Tibial artery (tissue), 4 donors: ENCODE results near the gene TOM1.
A peak's percentile ranks its signal among the peaks of the same experiment; 100 is the strongest.
"Not testable (repeated sequence)": the region's sequence is repeated elsewhere in the genome, so short reads cannot be mapped to it uniquely, and the experiment has no call there.

Experiments used
- DNase-seq, 2 donors: peaks; one replicate each; pipeline ENCODE4 v3.0.0-alpha.2; 2019
- H3K27ac ChIP-seq, 2 donors: fragments of 200-600 bp; sonication (generic) in 1 of 2; 1 replicate in 1 of 2; 2 replicates in 1 of 2; pipeline ENCODE4 v1.5.1; 2018 to 2019; ENCODE audit warnings: mild to moderate bottlenecking in 1 of 2
- H3K27me3 ChIP-seq, 2 donors: fragments of 200-600 bp; sonication (generic) in 1 of 2; one replicate each; pipeline versions ENCODE4 v1.5.1 to v1.6.0; 2016 to 2019
- H3K36me3 ChIP-seq, 3 donors: fragments of 200-600 bp; sonication (generic) in 2 of 3; one replicate each; pipeline ENCODE4 v1.5.1; 2016 to 2019; ENCODE audit warnings: mild to moderate bottlenecking in 2 of 3
- H3K4me1 ChIP-seq, 4 donors: fragments of 200-600 bp; sonication (generic) in 2 of 4; 1 replicate in 3 of 4; 2 replicates in 1 of 4; pipeline ENCODE4 v1.5.1; 2016 to 2019
- H3K4me3 ChIP-seq, 2 donors: fragments of 200-600 bp; sonication (generic) in 1 of 2; 1 replicate in 1 of 2; 2 replicates in 1 of 2; pipeline ENCODE4 v1.5.1; 2018 to 2019; ENCODE audit warnings: mild to moderate bottlenecking in 2 of 2
- H3K9me3 ChIP-seq, 3 donors: fragments of 200-600 bp; sonication (generic) in 1 of 3; one replicate each; pipeline ENCODE4 v1.5.1; 2016 to 2019
- intact Hi-C: fragments of 100-400 bp; cut with DNase I; formaldehyde crosslinking; loops from one replicate; pipeline ENCODE4 v1.15.0; 2023; ENCODE audit warnings: low total_unique reads
- TF ChIP-seq, protein P1 (sequence below), 2 experiments: fragments of 200-600 bp in 1 of 2; fragments of 450-650 bp in 1 of 2; IDR thresholded peaks; one replicate each; pipeline ENCODE4 v1.5.1; 2017 to 2019; ENCODE audit warnings: antibody characterized with exemption in 2 of 2, mild to moderate bottlenecking in 1 of 2, moderate library complexity in 1 of 2

Gene TOM1

DNA sequence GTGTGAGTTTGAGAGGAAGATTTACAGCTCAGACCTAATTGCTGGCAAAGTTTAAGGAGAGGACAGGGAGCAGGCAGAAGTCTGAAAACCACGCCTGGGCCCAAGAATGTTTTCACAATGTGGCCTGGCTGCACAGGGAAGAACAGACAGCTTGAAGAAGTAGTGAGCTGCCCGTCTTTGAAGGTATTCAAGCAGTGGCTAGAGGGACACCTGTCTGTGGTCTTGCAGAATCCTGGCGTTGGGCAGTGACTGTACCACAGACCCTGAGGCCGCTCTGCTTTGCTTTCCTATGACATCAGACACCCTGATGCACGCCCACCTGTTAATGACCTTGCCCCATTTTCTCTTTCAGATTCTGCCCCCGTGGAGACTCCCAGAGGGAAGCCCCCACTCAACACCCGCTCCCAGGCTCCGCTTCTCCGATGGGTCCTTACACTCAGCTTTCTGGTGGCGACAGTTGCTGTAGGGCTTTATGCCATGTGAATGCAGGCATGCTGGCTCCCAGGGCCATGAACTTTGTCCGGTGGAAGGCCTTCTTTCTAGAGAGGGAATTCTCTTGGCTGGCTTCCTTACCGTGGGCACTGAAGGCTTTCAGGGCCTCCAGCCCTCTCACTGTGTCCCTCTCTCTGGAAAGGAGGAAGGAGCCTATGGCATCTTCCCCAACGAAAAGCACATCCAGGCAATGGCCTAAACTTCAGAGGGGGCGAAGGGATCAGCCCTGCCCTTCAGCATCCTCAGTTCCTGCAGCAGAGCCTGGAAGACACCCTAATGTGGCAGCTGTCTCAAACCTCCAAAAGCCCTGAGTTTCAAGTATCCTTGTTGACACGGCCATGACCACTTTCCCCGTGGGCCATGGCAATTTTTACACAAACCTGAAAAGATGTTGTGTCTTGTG is 93.7 kb downstream of the TOM1 start:
- Histone ChIP-seq H3K27me3 (no peaks in the 10 kb centered on the region), H3K4me3 (no peak overlapping the region), H3K4me1 (peaks cover 0 to 11% (median 0%) of the 10 kb centered on the region in 4 donors), H3K9me3 (no peaks in the 10 kb centered on the region), H3K36me3 (peaks cover 8 to 17% (median 13%) of the 10 kb centered on the region in 3 donors), H3K27ac (peak overlapping the region; percentile 36 to 43)
- DNase-seq, result no peak
- intact Hi-C loops, result no loop called here
- TF ChIP-seq, protein P1, sequence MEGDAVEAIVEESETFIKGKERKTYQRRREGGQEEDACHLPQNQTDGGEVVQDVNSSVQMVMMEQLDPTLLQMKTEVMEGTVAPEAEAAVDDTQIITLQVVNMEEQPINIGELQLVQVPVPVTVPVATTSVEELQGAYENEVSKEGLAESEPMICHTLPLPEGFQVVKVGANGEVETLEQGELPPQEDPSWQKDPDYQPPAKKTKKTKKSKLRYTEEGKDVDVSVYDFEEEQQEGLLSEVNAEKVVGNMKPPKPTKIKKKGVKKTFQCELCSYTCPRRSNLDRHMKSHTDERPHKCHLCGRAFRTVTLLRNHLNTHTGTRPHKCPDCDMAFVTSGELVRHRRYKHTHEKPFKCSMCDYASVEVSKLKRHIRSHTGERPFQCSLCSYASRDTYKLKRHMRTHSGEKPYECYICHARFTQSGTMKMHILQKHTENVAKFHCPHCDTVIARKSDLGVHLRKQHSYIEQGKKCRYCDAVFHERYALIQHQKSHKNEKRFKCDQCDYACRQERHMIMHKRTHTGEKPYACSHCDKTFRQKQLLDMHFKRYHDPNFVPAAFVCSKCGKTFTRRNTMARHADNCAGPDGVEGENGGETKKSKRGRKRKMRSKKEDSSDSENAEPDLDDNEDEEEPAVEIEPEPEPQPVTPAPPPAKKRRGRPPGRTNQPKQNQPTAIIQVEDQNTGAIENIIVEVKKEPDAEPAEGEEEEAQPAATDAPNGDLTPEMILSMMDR (IDR thresholded peaks at IDR 0.05), result no peak

DNA sequence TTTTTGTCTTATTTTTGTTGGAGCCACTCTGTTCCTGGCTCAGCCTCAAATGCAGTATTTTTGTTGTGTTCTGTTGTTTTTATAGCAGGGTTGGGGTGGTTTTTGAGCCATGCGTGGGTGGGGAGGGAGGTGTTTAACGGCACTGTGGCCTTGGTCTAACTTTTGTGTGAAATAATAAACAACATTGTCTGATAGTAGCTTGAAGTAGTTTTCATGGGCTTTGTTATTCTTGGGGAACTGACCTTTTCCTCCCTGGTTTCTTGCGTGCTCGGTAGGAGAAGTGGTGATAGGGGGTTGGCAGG is 94.3 kb downstream of the TOM1 start:
- H3K36me3 ChIP-seq, result peaks cover 5 to 17% (median 13%) of the 10 kb centered on the region in 3 donors
- TF ChIP-seq, protein P1 (IDR thresholded peaks at IDR 0.05), result no peak
- H3K9me3 ChIP-seq, result no peaks in the 10 kb centered on the region
- peak overlapping the region; percentile 36 to 43 for H3K27ac ChIP-seq
- peaks cover 0 to 11% (median 0%) of the 10 kb centered on the region in 4 donors for H3K4me1 ChIP-seq
- no peak overlapping the region for H3K4me3 ChIP-seq
- DNase-seq, result no peak
- H3K27me3 ChIP-seq, result no peaks in the 10 kb centered on the region
- intact Hi-C loops, result no loop called here

DNA sequence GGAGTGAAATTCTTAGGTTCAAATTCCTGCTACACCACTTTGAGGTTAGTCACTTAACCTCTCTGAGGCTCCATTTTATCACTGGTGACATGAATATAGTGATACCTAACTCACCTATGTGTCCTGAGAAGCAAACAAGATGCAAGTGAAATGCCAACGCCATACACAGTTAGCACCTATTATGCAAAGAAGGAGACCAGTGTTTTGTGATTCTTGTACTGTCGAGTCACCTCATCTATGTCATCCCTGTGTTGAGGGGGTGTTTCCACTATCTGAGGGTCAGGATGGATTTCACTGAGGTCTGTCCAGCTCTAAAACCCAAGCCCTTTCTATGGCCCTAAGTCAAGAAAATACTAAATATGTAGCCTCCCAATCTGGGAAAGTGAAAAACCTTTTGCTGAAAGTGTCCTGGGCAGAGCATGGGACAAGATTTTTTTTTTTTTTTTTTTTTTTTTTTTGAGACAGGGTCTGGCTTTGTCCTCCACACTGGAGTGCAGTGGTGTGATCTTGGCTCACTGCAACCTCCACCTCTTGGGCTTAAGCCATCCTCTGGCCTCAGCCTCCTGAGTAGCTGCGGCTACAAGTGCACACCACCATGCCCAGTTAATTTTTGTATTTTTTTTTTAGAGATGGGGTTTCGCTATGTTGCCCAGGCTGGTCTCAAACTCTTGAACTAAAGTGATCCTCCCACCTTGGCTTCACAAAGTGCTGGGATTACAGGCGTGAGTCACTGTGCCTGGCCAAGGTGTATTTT is 95.3 kb downstream of the TOM1 start:
- H3K4me3 ChIP-seq, result no peak overlapping the region
- H3K27ac ChIP-seq, result no peak overlapping the region
- no peaks in the 10 kb centered on the region for H3K27me3 ChIP-seq
- H3K9me3 ChIP-seq, result no peaks in the 10 kb centered on the region
- no peak for DNase-seq
- TF ChIP-seq, protein P1 (IDR thresholded peaks at IDR 0.05), result no peak
- H3K4me1 ChIP-seq, result peaks cover 0 to 16% (median 0%) of the 10 kb centered on the region in 4 donors
- intact Hi-C loops, result no loop called here
- H3K36me3 ChIP-seq, result peaks cover 0 to 11% (median 8%) of the 10 kb centered on the region in 3 donors

DNA sequence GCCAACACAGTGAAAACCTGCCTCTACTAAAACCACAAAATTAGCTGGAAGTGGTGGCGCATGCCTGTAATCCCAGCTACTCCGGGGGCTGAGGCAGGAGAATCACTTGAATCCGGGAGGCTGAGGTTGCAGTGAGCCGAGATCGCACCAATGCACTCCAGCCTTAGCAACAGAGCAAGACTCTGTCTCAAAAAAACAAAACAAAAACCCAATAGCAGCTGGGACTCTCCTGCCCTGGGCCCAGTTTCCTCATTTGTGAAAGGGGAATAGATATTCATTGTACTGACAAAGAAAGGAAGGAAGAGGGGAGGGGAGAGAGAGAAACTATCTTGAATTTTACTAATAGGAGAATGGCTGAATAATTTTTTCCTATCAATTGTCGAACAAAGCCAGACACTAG is 96.9 kb downstream of the TOM1 start:
- H3K4me3 ChIP-seq, DNase-seq, H3K36me3 ChIP-seq, intact Hi-C loops, H3K9me3 ChIP-seq, H3K27ac ChIP-seq, H3K27me3 ChIP-seq: not testable (repeated sequence)
- H3K4me1 ChIP-seq, result peaks cover 0 to 29% (median 9%) of the 10 kb centered on the region in 4 donors

DNA sequence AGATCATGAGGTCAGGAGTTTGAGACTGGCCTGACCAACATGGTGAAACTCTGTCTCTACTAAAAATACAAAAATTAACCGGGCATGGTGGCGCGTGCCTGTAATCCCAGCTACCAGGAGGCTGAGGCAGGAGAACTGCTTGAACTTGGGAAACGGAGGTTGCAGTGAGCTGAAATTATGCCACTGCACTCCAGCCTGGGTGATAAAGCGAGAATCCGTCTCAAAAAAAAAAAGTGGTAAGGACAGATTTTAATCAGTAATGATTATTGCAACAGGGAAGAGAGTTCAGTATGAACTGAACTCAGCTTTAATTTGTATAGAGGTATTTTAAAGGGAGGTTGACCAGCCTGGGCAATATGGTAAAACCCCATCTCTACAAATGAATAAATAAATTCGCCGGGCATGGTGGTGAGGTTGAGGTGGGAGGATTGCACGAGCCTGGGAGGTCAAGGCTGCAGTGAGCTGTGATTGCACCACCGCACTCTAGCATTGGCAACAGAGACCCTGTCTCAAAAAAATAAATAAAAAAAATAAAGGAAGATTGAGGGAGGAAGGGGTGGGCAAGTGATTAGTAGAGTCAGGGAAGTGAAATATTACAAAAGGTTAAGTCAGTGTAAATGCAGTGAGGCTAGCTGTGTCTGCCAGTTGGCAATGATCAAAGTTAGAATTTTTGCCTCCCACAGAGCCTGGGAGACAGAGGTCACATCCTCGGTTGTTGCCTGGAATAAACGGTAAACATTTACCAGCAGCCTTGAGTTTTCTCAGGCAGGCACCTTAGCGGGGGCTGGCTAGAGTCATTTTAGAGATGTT is 97.6 kb downstream of the TOM1 start:
- Histone ChIP-seq H3K9me3 (no peaks in the 10 kb centered on the region), H3K4me1 (peaks cover 0 to 29% (median 9%) of the 10 kb centered on the region in 4 donors), H3K27me3 (no peaks in the 10 kb centered on the region), H3K36me3 (no peaks in the 10 kb centered on the region), H3K4me3 (no peak overlapping the region), H3K27ac (no peak overlapping the region)
- no peak for DNase-seq
- intact Hi-C loops, result no loop called here
- TF ChIP-seq, protein P1 (IDR thresholded peaks at IDR 0.05), result no peak
